HepG2 (cell line): ENCODE measurements around the gene ADGRV1. TPM values are rescaled to one million over a fixed set of nuclear protein-coding genes. Genes with fewer than 3 reads are reported as not detected.

Source experiments
- ATAC-seq: fragments of 200-7000 bp; cut with Tn5 transposase; 3 replicates; pipeline ENCODE4 v1.9.1; 2020; ENCODE audit warnings: mild to moderate bottlenecking, moderate library complexity
- BruUV-seq: library from RNA; stranded (reverse); fragments of 400-500 nt; replicated peaks from 2 replicates; lab custom pipeline; 2021; lab: Mats Ljungman, UMichigan
- CTCF ChIA-PET: fragments of 300-600 bp; formaldehyde crosslinking; extraction: SDS; loops from one replicate; lab custom pipeline; 2021; ENCODE audit warnings: low total read pairs, inconsistent platforms, low intra/inter-chr PET ratio; lab: Yijun Ruan, JAX
- POLR2A ChIA-PET: fragments of 350-600 bp; sonication (Branson Sonifier 250); formaldehyde crosslinking; loops from one replicate; lab custom pipeline; 2020; ENCODE audit warnings: antibody characterized with exemption, inconsistent platforms; lab: Yijun Ruan, JAX
- DNase-seq: peaks from one replicate; pipeline ENCODE4 v3.0.0-alpha.2; 2015; ENCODE audit warnings: low spot score
- FAIRE-seq: peaks from 3 replicates; lab custom pipeline; 2011; peaks lifted over from hg19 to GRCh38; lab: Jason Lieb, UNC
- H2AFZ ChIP-seq: one replicate; pipeline ENCODE4 v1.6.1; 2011; ENCODE audit warnings: low read length, inconsistent platforms
- H3K27ac ChIP-seq: fragments of 300-600 bp; 3 replicates; pipeline ENCODE4 v1.8.0; 2011; ENCODE audit warnings: mixed run types, mild to moderate bottlenecking, mixed read lengths, low read length, inconsistent platforms; ENCODE audit not compliant: insufficient read depth; ENCODE audit errors: extremely low read length
- H3K27me3 ChIP-seq, 2 experiments: fragments of 200-600 bp in 1 of 2; 2 replicates in 1 of 2; 3 replicates in 1 of 2; pipeline versions ENCODE4 v1.6.0 to v1.8.0; 2011; ENCODE audit warnings: low read length in 2 of 2, mild to moderate bottlenecking in 2 of 2, moderate library complexity in 2 of 2, inconsistent platforms in 1 of 2; ENCODE audit not compliant: insufficient read depth in 2 of 2, control insufficient read depth in 1 of 2
- H3K36me3 ChIP-seq, 2 experiments: fragments of 200-600 bp in 1 of 2; replicated peaks in 1 of 2; 2 replicates in 1 of 2; 3 replicates in 1 of 2; pipeline versions ENCODE4 v1.5.1 to v1.8.0; 2011; ENCODE audit warnings: low read length in 2 of 2, inconsistent platforms in 1 of 2; ENCODE audit not compliant: insufficient read depth in 2 of 2, control insufficient read depth in 1 of 2
- H3K4me1 ChIP-seq: 2 replicates; pipeline ENCODE4 v1.5.1; 2012; ENCODE audit warnings: low read length, inconsistent platforms; ENCODE audit not compliant: insufficient read depth
- H3K4me2 ChIP-seq: 2 replicates; pipeline ENCODE4 v1.6.0; 2011; ENCODE audit warnings: low read depth, low read length, inconsistent platforms
- H3K4me3 ChIP-seq, 3 experiments: fragments of 200-600 bp in 1 of 3; sonication (generic), shearing (Covaris generic) in 1 of 3; replicated peaks in 1 of 3; 2 replicates each; pipeline ENCODE4 v1.5.1; 2011 to 2016; ENCODE audit warnings: low read length in 3 of 3, inconsistent platforms in 2 of 3, low read depth in 2 of 3, mild to moderate bottlenecking in 2 of 3, control low read depth in 1 of 3, mixed read lengths in 1 of 3; ENCODE audit not compliant: insufficient read depth in 1 of 3
- H3K79me2 ChIP-seq: one replicate; pipeline ENCODE4 v1.6.1; 2011; ENCODE audit warnings: low read length, inconsistent platforms; ENCODE audit not compliant: insufficient read depth
- H3K9ac ChIP-seq: 2 replicates; pipeline ENCODE4 v1.6.0; 2011; ENCODE audit warnings: mild to moderate bottlenecking, low read depth, low read length, inconsistent platforms; ENCODE audit not compliant: insufficient read depth
- H3K9me3 ChIP-seq: 2 replicates; pipeline ENCODE4 v1.5.1; 2012; ENCODE audit warnings: mild to moderate bottlenecking, low read length
- H4K20me1 ChIP-seq: 2 replicates; pipeline ENCODE4 v1.6.0; 2011; ENCODE audit warnings: inconsistent platforms, mild to moderate bottlenecking, low read length, moderate library complexity; ENCODE audit not compliant: insufficient read depth
- ASH2L ChIP-seq: fragments of 300-600, 200-600 bp; sonication (generic); IDR thresholded peaks from 2 replicates; pipeline ENCODE4 v1.7.0; 2017; ENCODE audit warnings: low read depth, mild to moderate bottlenecking, moderate library complexity, mixed read lengths, low read length; ENCODE audit not compliant: insufficient read length
- EP300 ChIP-seq, 3 experiments: sonication (generic) in 1 of 3; formaldehyde crosslinking in 1 of 3; IDR thresholded peaks; 2 replicates each; pipeline versions ENCODE4 v1.5.1 to v1.6.1; 2011 to 2020; ENCODE audit warnings: low read depth in 2 of 3, low read length in 2 of 3, borderline replicate concordance in 1 of 3, improper control_type of control experiment in 1 of 3, mild to moderate bottlenecking in 1 of 3, missing genetic modification reagents in 1 of 3, moderate library complexity in 1 of 3
- FOXC1 ChIP-seq: sonication (generic); formaldehyde crosslinking; IDR thresholded peaks from 2 replicates; pipeline ENCODE4 v1.8.0; 2022; ENCODE audit warnings: mild to moderate bottlenecking, missing genetic modification reagents, borderline replicate concordance
- FOXO4 ChIP-seq: sonication (generic); formaldehyde crosslinking; conservative IDR thresholded peaks from 2 replicates; pipeline ENCODE4 v1.8.1; 2023; ENCODE audit warnings: missing genetic modification reagents
- IKZF1 ChIP-seq: fragments of 450-650 bp; IDR thresholded peaks from 2 replicates; pipeline ENCODE4 v1.7.1; 2016
- KLF13 ChIP-seq: sonication (generic); formaldehyde crosslinking; IDR thresholded peaks from 2 replicates; pipeline ENCODE4 v1.4.0; 2020; ENCODE audit warnings: mild to moderate bottlenecking, missing genetic modification reagents
- NR2F6 ChIP-seq, 2 experiments: IDR thresholded peaks; 2 replicates each; pipeline ENCODE4 v1.6.1; 2016; ENCODE audit warnings: antibody characterized with exemption in 1 of 2, mild to moderate bottlenecking in 1 of 2
- PHF5A ChIP-seq: IDR thresholded peaks from one replicate; pipeline ENCODE4 v1.6.1; 2018; ENCODE audit warnings: low read depth, missing genetic modification reagents; ENCODE audit not compliant: unreplicated experiment
- RFXANK ChIP-seq: IDR thresholded peaks from 2 replicates; pipeline ENCODE4 v1.6.1; 2016
- TMF1 ChIP-seq: sonication (generic); formaldehyde crosslinking; IDR thresholded peaks from 2 replicates; pipeline ENCODE4 v1.8.1; 2022; ENCODE audit warnings: low read depth, missing genetic modification reagents
- ZMYM3 ChIP-seq: sonication (generic); formaldehyde crosslinking; IDR thresholded peaks from 2 replicates; pipeline ENCODE4 v1.5.1; 2020; ENCODE audit warnings: mild to moderate bottlenecking, missing genetic modification reagents
- ZNF251 ChIP-seq: sonication (generic); formaldehyde crosslinking; IDR thresholded peaks from 2 replicates; pipeline ENCODE4 v1.9.0; 2021; ENCODE audit warnings: mild to moderate bottlenecking, missing genetic modification reagents
- ZNF30 ChIP-seq: sonication (generic); formaldehyde crosslinking; IDR thresholded peaks from 2 replicates; pipeline ENCODE4 v1.5.0; 2020; ENCODE audit warnings: mild to moderate bottlenecking, missing genetic modification reagents
- ZNF672 ChIP-seq: sonication (generic); formaldehyde crosslinking; IDR thresholded peaks from 2 replicates; pipeline ENCODE4 v1.8.1; 2022; ENCODE audit warnings: missing genetic modification reagents
- ZNF782 ChIP-seq: sonication (generic); formaldehyde crosslinking; IDR thresholded peaks from 2 replicates; pipeline ENCODE4 v1.4.0; 2020; ENCODE audit warnings: missing genetic modification reagents, mild to moderate bottlenecking, borderline replicate concordance
- WGBS: methylation state at CpG from one replicate; pipeline ENCODE4 v1.1.6; 2017; ENCODE audit warnings: low lambda C conversion rate; 5-methylcytosine and 5-hydroxymethylcytosine counted together
- in situ Hi-C: cut with HindIII; loops from 2 replicates; pipeline ENCODE4 v1.10.0; 2017; ENCODE audit warnings: low pct_unique_long_range_greater_than_20kb; ENCODE audit not compliant: extremely low pct_ligation_motif_present
- intact Hi-C: fragments of 100-400 bp; cut with micrococcal nuclease; formaldehyde crosslinking; loops from one replicate; pipeline ENCODE4 v1.10.0; 2022; ENCODE audit not compliant: unreplicated experiment
- polyA plus RNA-seq, 8 experiments: library from polyadenylated mRNA; depleted of rRNA in 3 of 8; stranded (reverse) in 7 of 8; unstranded in 1 of 8; fragments of >200 nt; fragmentation: Illumina TruSeq in 4 of 8; extraction: Trizol in 4 of 8; gene quantifications; 2 replicates each; pipeline versions ENCODE4 v1.2.1 to v1.2.3, GENCODE V29; 2011 to 2016; ENCODE audit warnings: low read depth in 4 of 8, missing spikeins in 1 of 8, mixed read lengths in 1 of 8; ENCODE audit not compliant: insufficient read depth in 1 of 8
- total RNA-seq, 5 experiments: library from RNA; depleted of rRNA; stranded (reverse); fragments of >200 nt; fragmentation: Illumina TruSeq; extraction: Trizol; gene quantifications; 2 replicates each; pipeline ENCODE4 v1.2.3, GENCODE V29; 2016; ENCODE audit warnings: low read depth in 1 of 5
- TF ChIP-seq, protein P1 (sequence below): sonication (generic); formaldehyde crosslinking; IDR thresholded peaks from 2 replicates; pipeline ENCODE4 v1.5.0; 2020; ENCODE audit warnings: missing genetic modification reagents
- TF ChIP-seq, protein P2 (sequence below): sonication (generic); formaldehyde crosslinking; IDR thresholded peaks from 2 replicates; pipeline ENCODE4 v1.8.1; 2023; ENCODE audit warnings: mild to moderate bottlenecking, missing genetic modification reagents, borderline replicate concordance
- TF ChIP-seq, protein P3 (sequence below): sonication (generic); formaldehyde crosslinking; IDR thresholded peaks from 2 replicates; pipeline ENCODE4; 2020; ENCODE audit warnings: missing genetic modification reagents, mild to moderate bottlenecking, borderline replicate concordance

ADGRV1 gene
- total and polyA plus RNA-seq, 2 of the 13 experiments (the other 11 are each of a cell fraction or from before 2014, with no cell fraction given) = 1.7 to 3.9 TPM

GRCh38 chr5:91178461-91178860, 619.9 kb downstream of the ADGRV1 start (continued):
- no peak for TF ChIP-seq ZNF672 (CRISPR knock-in tag)
- TF ChIP-seq, protein P1, sequence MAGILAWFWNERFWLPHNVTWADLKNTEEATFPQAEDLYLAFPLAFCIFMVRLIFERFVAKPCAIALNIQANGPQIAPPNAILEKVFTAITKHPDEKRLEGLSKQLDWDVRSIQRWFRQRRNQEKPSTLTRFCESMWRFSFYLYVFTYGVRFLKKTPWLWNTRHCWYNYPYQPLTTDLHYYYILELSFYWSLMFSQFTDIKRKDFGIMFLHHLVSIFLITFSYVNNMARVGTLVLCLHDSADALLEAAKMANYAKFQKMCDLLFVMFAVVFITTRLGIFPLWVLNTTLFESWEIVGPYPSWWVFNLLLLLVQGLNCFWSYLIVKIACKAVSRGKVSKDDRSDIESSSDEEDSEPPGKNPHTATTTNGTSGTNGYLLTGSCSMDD (CRISPR knock-in tag) = no peak
- no peak for TF ChIP-seq ZMYM3 (CRISPR knock-in tag)
- TF ChIP-seq, protein P2, sequence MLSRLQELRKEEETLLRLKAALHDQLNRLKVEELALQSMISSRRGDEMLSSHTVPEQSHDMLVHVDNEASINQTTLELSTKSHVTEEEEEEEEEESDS (CRISPR knock-in tag) = no peak
- TF ChIP-seq EP300 (IDR thresholded peaks at IDR 0.05; ENCODE audit: low read depth in 2 of 2, low read length in 2 of 2) = no peak
- no peak for TF ChIP-seq EP300 (CRISPR knock-in tag; IDR thresholded peaks at IDR 0.05; ENCODE audit: borderline replicate concordance)
- TF ChIP-seq, protein P3, sequence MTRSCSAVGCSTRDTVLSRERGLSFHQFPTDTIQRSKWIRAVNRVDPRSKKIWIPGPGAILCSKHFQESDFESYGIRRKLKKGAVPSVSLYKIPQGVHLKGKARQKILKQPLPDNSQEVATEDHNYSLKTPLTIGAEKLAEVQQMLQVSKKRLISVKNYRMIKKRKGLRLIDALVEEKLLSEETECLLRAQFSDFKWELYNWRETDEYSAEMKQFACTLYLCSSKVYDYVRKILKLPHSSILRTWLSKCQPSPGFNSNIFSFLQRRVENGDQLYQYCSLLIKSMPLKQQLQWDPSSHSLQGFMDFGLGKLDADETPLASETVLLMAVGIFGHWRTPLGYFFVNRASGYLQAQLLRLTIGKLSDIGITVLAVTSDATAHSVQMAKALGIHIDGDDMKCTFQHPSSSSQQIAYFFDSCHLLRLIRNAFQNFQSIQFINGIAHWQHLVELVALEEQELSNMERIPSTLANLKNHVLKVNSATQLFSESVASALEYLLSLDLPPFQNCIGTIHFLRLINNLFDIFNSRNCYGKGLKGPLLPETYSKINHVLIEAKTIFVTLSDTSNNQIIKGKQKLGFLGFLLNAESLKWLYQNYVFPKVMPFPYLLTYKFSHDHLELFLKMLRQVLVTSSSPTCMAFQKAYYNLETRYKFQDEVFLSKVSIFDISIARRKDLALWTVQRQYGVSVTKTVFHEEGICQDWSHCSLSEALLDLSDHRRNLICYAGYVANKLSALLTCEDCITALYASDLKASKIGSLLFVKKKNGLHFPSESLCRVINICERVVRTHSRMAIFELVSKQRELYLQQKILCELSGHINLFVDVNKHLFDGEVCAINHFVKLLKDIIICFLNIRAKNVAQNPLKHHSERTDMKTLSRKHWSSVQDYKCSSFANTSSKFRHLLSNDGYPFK (CRISPR knock-in tag) = no peak
- no peak for TF ChIP-seq ASH2L
- TF ChIP-seq ZNF782 (CRISPR knock-in tag) = no peak

- ChIA-PET POLR2A (no interaction called here), CTCF (no interaction called here)
- H3K36me3 ChIP-seq = no peaks in the 10 kb centered on the region
- no peaks in the 10 kb centered on the region for H4K20me1 ChIP-seq
- no peak overlapping the region for H2AFZ ChIP-seq
- no peak overlapping the region for H3K9ac ChIP-seq
- no TSS peak for BruUV-seq
- no peaks in the 10 kb centered on the region for H3K27me3 ChIP-seq
- no peak overlapping the region for H3K4me3 ChIP-seq
- 93% methylated on average over 1 of the region's 1 CpG for WGBS
- no peak overlapping the region for H3K4me2 ChIP-seq
- ATAC-seq (no peak), FAIRE-seq (no peak), DNase-seq (no peak)
- intact Hi-C loops (no loop called here), in situ Hi-C loops (no loop called here)
- no peak overlapping the region for H3K27ac ChIP-seq
- H3K79me2 ChIP-seq = no peaks in the 10 kb centered on the region
- no peaks in the 10 kb centered on the region for H3K9me3 ChIP-seq
- no peaks in the 10 kb centered on the region for H3K4me1 ChIP-seq
- TF ChIP-seq ASH2L = no peak
- no peak for TF ChIP-seq TMF1
- TF ChIP-seq RFXANK = no peak
- TF ChIP-seq KLF13 = no peak
- no peak for TF ChIP-seq ZNF251 (CRISPR knock-in tag)
- TF ChIP-seq FOXO4 (CRISPR knock-in tag) = no peak
- no peak for TF ChIP-seq NR2F6 (IDR thresholded peaks at IDR 0.05)
- no peak for TF ChIP-seq NR2F6 (CRISPR knock-in tag; IDR thresholded peaks at IDR 0.05)
- no peak for TF ChIP-seq PHF5A (CRISPR knock-in tag)
- no peak for TF ChIP-seq ZNF30 (CRISPR knock-in tag)
- no peak for TF ChIP-seq IKZF1
- no peak for TF ChIP-seq FOXC1 (CRISPR knock-in tag)
These were observed 620.4 kb downstream of the ADGRV1 start for GRCh38 chr5:91179018-91179417.
